Fibroblast of lung (primary cell): Measurements from ENCODE around the gene LIMCH1. TPM values are rescaled to one million over a fixed set of nuclear protein-coding genes. Genes with fewer than 3 reads are reported as not detected.
A peak's percentile ranks its signal among the peaks of the same experiment; 100 is the strongest.

Experiments used
- DNase-seq, 2 donors: peaks; one replicate each; pipeline versions ENCODE4 v3.0.0 to v3.0.0-alpha.2; 2010; ENCODE audit warnings: low read depth in 2 of 2
- H2AFZ ChIP-seq: 2 replicates; pipeline ENCODE4 v1.5.1; 2012; ENCODE audit warnings: low read length, control low read depth, inconsistent platforms
- H3K27ac ChIP-seq: 2 replicates; pipeline ENCODE4 v1.5.1; 2011; ENCODE audit warnings: low read length, control low read depth; ENCODE audit not compliant: insufficient read depth
- H3K27me3 ChIP-seq: 2 replicates; pipeline ENCODE4 v1.5.1; 2011; ENCODE audit warnings: mild to moderate bottlenecking, low read length; ENCODE audit not compliant: control insufficient read depth, insufficient read depth
- H3K36me3 ChIP-seq: 2 replicates; pipeline ENCODE4 v1.5.1; 2011; ENCODE audit warnings: low read length; ENCODE audit not compliant: control insufficient read depth, insufficient read depth
- H3K4me1 ChIP-seq: 2 replicates; pipeline ENCODE4 v1.5.1; 2011; ENCODE audit warnings: low read length; ENCODE audit not compliant: control insufficient read depth, insufficient read depth; ENCODE audit errors: extremely low read depth
- H3K4me2 ChIP-seq: 2 replicates; pipeline ENCODE4 v1.5.1; 2011; ENCODE audit warnings: low read length, control low read depth; ENCODE audit not compliant: insufficient read depth; ENCODE audit errors: extremely low read depth
- H3K4me3 ChIP-seq, 4 experiments: fragments of 200-600 bp in 1 of 4; sonication (generic) in 1 of 4; replicated peaks in 1 of 4; 2 replicates each; pipeline ENCODE4 v1.5.1; 2011 to 2016; ENCODE audit warnings: low read length in 4 of 4, low read depth in 3 of 4, mild to moderate bottlenecking in 3 of 4, control low read depth in 2 of 4, inconsistent platforms in 1 of 4, mixed read lengths in 1 of 4; ENCODE audit not compliant: insufficient read depth in 1 of 4; ENCODE audit errors: control extremely low read depth in 1 of 4
- H3K79me2 ChIP-seq: 2 replicates; pipeline ENCODE4 v1.5.1; 2012; ENCODE audit warnings: mild to moderate bottlenecking, low read length, inconsistent platforms; ENCODE audit not compliant: control insufficient read depth, insufficient read depth
- H3K9ac ChIP-seq: 2 replicates; pipeline ENCODE4 v1.5.1; 2011; ENCODE audit warnings: mild to moderate bottlenecking, low read length, control low read depth; ENCODE audit not compliant: insufficient read depth
- H3K9me3 ChIP-seq: 2 replicates; pipeline ENCODE4 v1.5.1; 2012; ENCODE audit warnings: low read depth, low read length; ENCODE audit not compliant: control insufficient read depth, insufficient read depth
- H4K20me1 ChIP-seq: 2 replicates; pipeline ENCODE4 v1.5.1; 2011; ENCODE audit warnings: low read length; ENCODE audit not compliant: control insufficient read depth, insufficient read depth; ENCODE audit errors: extremely low read depth
- CTCF ChIP-seq, 2 donors: IDR thresholded peaks in 1 of 2; conservative IDR thresholded peaks in 1 of 2; 1 replicate in 1 of 2; 2 replicates in 1 of 2; pipeline ENCODE4 v1.5.1; 2011 to 2012; ENCODE audit warnings: low read length in 2 of 2, control low read depth in 1 of 2, inconsistent platforms in 1 of 2, low read depth in 1 of 2, mild to moderate bottlenecking in 1 of 2
- EZH2 ChIP-seq: IDR thresholded peaks from 2 replicates; pipeline ENCODE4 v1.5.1; 2012; ENCODE audit warnings: low read length, control low read depth, mild to moderate bottlenecking; ENCODE audit errors: missing control alignments
- polyA plus RNA-seq, 2 donors: library from polyadenylated mRNA; depleted of rRNA in 1 of 2; stranded (reverse) in 1 of 2; unstranded in 1 of 2; fragments of >200 nt; gene quantifications; 2 replicates each; pipeline ENCODE4 v1.2.1, GENCODE V29; 2011 to 2012; ENCODE audit warnings: missing spikeins in 1 of 2
- total RNA-seq: library from RNA; depleted of rRNA; stranded (reverse); fragments of >200 nt; gene quantifications from 2 replicates; pipeline ENCODE4 v1.2.1, GENCODE V29; 2014

Gene LIMCH1
- total and polyA plus RNA-seq, 2 donors (not counting 1 experiment from before 2014, with no cell fraction given) = 2.8 to 4.6 TPM

- Histone ChIP-seq H3K79me2 (no peaks in the 10 kb centered on the region), H3K36me3 (no peaks in the 10 kb centered on the region), H2AFZ (no peak overlapping the region), H3K27ac (no peak overlapping the region), H3K27me3 (no peaks in the 10 kb centered on the region), H4K20me1 (no peaks in the 10 kb centered on the region), H3K4me3 (no peak overlapping the region), H3K9ac (no peak overlapping the region), H3K4me1 (no peaks in the 10 kb centered on the region), H3K4me2 (no peak overlapping the region), H3K9me3 (no peaks in the 10 kb centered on the region)
- TF ChIP-seq EZH2 (no peak), CTCF (conservative IDR thresholded peaks at IDR 0.05 in 1 of 2, IDR thresholded peaks at IDR 0.05 in 1 of 2; ENCODE audit: low read depth in 1 of 2, low read length in 2 of 2) (no peak)
- peak; percentile 57 to 64 for DNase-seq
These were observed 35.6 kb downstream of the LIMCH1 start for GRCh38 chr4:41573502-41574001.

GRCh38 chr4:41575207-41575606 lies 37.2 kb downstream of the LIMCH1 start:
- Histone ChIP-seq H3K4me3 (no peak overlapping the region), H3K4me2 (no peak overlapping the region), H3K9me3 (no peaks in the 10 kb centered on the region), H3K9ac (no peak overlapping the region), H3K79me2 (no peaks in the 10 kb centered on the region), H4K20me1 (no peaks in the 10 kb centered on the region), H3K4me1 (no peaks in the 10 kb centered on the region), H3K36me3 (no peaks in the 10 kb centered on the region), H3K27ac (no peak overlapping the region), H2AFZ (no peak overlapping the region), H3K27me3 (no peaks in the 10 kb centered on the region)
- peak in 1 of 2 donors; percentile 74 for DNase-seq
- TF ChIP-seq EZH2 (no peak), CTCF (conservative IDR thresholded peaks at IDR 0.05 in 1 of 2, IDR thresholded peaks at IDR 0.05 in 1 of 2; ENCODE audit: low read depth in 1 of 2, low read length in 2 of 2) (no peak)

DNA sequence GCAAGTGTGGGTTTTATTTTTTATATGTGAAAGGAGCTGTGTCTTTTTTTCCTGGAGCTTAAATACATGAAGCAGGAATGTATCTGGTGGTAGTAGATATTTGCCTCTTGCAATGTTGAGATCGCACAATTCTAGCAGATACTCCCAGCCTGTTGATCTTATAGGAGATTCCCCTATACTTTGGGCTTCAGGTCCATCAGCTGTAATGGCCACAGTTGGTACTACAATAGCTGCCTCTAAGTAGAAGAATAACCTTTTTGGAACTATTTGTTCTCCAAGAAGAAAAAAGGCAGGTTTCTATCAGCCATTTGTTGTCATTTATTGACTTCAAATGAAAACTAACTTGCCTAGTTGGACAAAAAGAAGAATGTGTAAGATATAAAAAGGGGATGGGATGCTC lies 37.7 kb downstream of the LIMCH1 start:
- Histone ChIP-seq H3K79me2 (no peaks in the 10 kb centered on the region), H4K20me1 (no peaks in the 10 kb centered on the region), H3K27ac (no peak overlapping the region), H3K4me3 (no peak overlapping the region), H3K9ac (no peak overlapping the region), H3K4me2 (no peak overlapping the region), H3K9me3 (no peaks in the 10 kb centered on the region), H3K27me3 (no peaks in the 10 kb centered on the region), H3K36me3 (no peaks in the 10 kb centered on the region), H2AFZ (no peak overlapping the region), H3K4me1 (no peaks in the 10 kb centered on the region)
- no peak for DNase-seq
- TF ChIP-seq EZH2 = no peak
- peak in 1 of 2 donors; percentile 5 for TF ChIP-seq CTCF (conservative IDR thresholded peaks at IDR 0.05 in 1 of 2, IDR thresholded peaks at IDR 0.05 in 1 of 2; ENCODE audit: low read depth in 1 of 2, low read length in 2 of 2)
